Stimulated activated CD8-positive, alpha-beta memory T cell treated with anti-CD3 and anti-CD28 coated beads, Interleukin-7, amount 100 ng/mL, for 4 hours (primary cell): Measurements from ENCODE around the gene WRAP73.
A peak's percentile ranks its signal among the peaks of the same experiment; 100 is the strongest.
"Not testable (repeated sequence)": the region's sequence is repeated elsewhere in the genome, so short reads cannot be mapped to it uniquely, and the experiment has no call there.

Experiments used
- DNase-seq, 2 donors: peaks; one replicate each; pipeline ENCODE4 v3.0.0-alpha.2; 2020; ENCODE audit warnings: low read depth in 2 of 2

WRAP73 gene

GRCh38 chr1:3598051-3598491 is 51.8 kb downstream of the WRAP73 start:
- no peak for DNase-seq

- DNase-seq = no peak
Observed at GRCh38 chr1:3597599-3597964, 52.3 kb downstream of the WRAP73 start.

DNA sequence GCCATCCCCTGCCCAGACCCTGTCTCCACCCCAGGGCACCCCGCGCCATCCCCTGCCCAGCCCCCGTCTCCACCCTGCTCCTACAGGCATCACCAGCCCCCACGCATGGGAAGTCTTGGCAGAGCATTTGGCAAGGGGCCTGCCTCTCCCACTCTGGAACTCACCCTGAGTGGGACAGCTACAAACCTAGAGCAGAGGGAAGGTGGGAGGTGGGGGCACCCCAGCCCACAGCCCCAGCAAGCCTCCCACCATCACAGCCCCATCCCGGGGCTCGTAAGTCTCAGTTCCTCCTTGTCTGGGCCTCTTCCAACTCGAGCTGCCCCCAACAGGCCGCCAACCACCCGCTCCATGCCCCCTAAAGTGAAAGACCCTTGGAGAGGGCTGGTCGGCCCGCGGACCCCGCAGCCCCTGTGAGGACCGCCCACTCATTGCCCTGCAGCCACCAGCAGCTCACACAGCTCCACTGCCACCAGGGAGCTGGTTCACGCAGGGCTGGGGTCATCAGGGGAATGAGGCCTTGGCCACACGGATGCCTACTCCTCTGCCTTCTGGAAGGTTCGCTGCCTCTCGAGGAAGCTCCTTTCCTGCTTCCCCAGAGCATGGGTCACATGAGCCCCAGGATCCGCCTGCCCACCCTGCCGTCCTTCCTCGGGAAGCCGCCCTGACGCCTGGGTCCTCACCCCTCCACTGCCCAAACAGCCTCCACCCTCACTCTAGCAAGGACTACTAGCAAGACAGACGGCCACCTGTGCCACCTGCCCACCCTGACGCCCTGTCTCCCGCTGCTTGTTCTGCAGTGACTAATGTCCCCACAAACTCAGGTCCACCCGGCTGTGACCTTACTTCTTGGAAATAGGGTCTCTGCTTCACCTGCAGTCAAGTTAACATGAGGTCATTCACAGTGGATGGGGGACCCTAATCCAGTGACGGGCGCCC is 53.0 kb downstream of the WRAP73 start:
- DNase-seq = no peak

GRCh38 chr1:3595949-3596348 is 54.0 kb downstream of the WRAP73 start:
- no peak for DNase-seq

- no peak for DNase-seq
Observed at GRCh38 chr1:3594706-3595377, 55.1 kb downstream of the WRAP73 start.

DNA sequence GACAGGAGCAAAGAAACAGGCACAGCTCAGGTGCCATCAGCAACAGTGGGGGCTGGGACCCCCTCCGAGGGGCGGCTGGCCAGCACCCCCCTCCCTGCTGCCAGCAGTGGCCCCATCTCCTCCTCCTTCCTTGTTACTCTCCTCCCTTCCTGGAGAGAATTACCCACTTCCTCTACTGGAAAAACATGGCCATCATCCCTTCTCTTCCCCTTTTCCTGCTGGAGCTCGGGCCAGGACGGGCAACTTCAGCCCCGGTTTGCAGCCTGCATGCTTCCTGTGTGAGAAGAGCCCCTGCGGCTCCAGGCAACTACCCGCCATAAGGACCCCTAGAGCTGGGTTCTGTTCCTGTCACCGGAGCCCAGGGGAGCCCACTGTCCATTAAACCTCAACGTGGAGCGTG is 56.2 kb downstream of the WRAP73 start:
- no peak for DNase-seq

- no peak for DNase-seq
Observed at GRCh38 chr1:3593334-3593733, 56.6 kb downstream of the WRAP73 start.

- DNase-seq = no peak
Observed at GRCh38 chr1:3590951-3591865, 58.7 kb downstream of the WRAP73 start.

- DNase-seq = no peak
Observed at GRCh38 chr1:3590139-3590763, 59.7 kb downstream of the WRAP73 start.

GRCh38 chr1:3588395-3588794 is 61.5 kb downstream of the WRAP73 start:
- DNase-seq = no peak

- no peak for DNase-seq
Observed at GRCh38 chr1:3586986-3587759, 62.7 kb downstream of the WRAP73 start.

DNA sequence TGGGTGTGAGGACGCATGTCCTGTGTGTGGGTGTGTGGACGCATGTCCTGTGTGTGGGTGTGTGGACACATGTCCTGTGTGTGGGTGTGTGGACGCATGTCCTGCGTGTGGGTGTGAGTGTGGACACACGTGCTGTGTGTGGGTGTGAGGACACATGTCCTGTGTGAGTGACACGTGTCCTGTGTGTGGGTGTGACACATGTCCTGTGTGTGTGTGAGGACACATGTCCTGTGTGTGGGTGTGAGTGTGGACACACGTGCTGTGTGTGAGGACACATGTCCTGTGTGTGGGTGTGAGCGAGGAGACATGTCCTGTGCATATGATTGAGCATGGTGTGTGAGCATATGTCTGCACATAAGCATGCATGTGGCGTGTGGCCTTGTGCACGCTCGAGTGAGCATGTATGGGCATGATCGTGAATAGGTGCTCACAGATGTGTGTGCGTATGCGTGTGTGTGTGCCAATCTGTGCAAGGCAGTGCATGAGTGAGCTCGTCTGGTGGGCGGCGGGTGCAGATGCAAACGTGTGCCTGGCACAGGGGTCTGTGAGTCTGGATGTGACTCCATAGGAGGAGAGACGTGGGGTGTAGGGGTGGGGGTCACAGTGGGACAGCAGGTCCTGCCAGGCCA is 63.8 kb downstream of the WRAP73 start:
- DNase-seq = no peak

DNA sequence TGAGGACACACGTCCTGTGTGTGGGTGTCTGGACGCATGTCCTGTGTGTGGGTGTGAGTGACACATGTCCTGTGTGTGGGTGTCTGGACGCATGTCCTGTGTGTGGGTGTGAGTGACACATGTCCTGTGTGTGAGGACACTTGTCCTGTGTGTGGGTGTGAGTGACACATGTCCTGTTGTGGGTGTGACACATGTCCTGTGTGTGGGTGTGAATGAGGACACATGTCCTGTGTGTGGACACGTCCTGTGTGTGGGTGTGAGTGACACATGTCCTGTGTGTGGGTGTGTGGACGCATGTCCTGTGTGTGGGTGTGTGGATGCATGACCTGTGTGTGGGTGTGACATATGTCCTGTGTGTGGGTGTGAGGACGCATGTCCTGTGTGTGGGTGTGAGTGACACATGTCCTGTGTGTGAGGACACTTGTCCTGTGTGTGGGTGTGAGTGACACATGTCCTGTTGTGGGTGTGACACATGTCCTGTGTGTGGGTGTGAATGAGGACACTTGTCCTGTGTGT is 64.5 kb downstream of the WRAP73 start:
- DNase-seq = not testable (repeated sequence)

DNA sequence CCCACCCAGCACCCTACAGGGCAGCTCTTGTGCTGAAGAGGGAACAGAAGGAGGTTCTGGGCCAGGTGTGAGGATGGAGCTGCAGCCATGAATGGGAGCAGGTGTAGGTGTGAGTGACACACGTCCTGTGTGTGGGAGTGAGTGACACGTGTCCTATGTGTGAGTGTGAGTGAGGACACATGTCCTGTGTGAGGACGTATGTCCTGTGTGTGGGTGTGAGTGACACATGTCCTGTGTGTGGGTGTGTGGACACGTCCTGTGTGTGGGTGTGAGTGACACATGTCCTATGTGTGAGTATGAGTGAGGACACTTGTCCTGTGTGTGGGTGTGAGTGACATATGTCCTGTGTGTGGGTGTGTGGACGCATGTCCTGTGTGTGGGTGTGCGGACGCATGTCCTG is 65.0 kb downstream of the WRAP73 start:
- DNase-seq = peak; percentile 20 to 45

DNA sequence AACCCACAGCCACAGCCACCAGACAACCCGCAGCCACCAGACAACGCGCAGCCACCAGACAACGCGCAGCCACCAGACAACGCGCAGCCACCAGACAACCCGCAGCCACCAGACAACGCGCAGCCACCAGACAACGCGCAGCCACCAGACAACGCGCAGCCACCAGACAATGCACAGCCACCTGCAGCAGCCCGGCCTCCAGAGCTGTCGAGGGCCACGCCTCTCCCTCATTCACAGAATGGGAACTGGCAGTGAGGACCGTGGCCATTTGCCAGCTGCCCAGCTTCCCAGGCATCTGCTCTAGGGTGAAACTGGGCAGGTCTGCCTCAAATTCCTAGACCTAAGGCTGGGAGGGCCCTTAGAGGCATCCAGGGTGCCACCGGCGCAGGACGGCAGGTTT is 66.2 kb downstream of the WRAP73 start:
- DNase-seq = not testable (repeated sequence)

- no peak for DNase-seq
Observed at GRCh38 chr1:3581296-3582036, 68.4 kb downstream of the WRAP73 start.
